ENCODE results near the gene ARID1B. TPM values are rescaled to one million over a fixed set of nuclear protein-coding genes. Genes with fewer than 3 reads are reported as not detected.

The ARID1B gene
- total RNA-seq, 1 experiment from 2014 or later, result 35.6 TPM

DNA sequence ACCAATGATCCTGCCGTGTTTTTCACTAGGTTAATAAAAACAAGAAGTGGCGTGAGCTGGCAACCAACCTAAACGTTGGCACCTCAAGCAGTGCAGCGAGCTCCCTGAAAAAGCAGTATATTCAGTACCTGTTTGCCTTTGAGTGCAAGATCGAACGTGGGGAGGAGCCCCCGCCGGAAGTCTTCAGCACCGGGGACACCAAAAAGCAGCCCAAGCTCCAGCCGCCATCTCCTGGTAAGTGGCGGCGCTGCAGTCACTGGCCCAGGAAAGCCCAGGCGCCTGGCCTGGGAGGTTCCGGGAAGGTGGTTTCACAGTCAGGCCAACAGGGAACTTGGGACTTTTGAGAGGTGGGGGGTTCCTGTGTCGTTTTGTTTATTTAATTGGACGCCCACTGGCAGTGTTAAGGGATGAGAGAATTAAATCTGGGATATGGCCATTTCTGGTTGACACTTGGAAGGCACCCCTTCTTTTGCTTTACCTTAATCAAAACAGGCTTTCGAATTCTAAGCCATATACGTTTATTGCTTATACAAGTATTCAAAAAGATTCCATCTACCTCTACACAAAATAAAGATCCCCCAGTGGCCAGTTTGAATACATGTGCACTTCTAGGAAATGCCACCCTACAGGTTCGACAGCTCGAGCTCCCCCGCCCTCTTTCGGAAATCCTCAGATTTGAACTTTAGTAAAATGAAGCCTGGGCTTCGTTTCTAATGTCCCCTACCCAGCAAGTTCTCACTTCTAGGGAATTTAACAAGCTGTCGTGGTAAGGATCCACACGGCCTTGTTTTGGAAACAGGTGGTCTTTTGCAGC is 407.2 kb downstream of the ARID1B start:
- H3K27ac ChIP-seq (ENCODE audit: low read depth, low read length), result no peak overlapping the region
- no TSS peak for BruUV-seq (replicated peaks)
- H4K20me1 ChIP-seq (ENCODE audit: insufficient read depth), result no peaks in the 10 kb centered on the region
- no peak overlapping the region for H2AFZ ChIP-seq (ENCODE audit: low read depth, low read length, poor library complexity, severe bottlenecking)
- intact Hi-C loops (cut with micrococcal nuclease), result loop anchor here (1.0 to 10.0 kb wide), 6 partner anchors 46 to 1857 kb away; partner anchors contain the start of gene ARID1B
- peak overlapping the region; percentile 8; the same call in 1 of the 2 replicates for H3K4me2 ChIP-seq (ENCODE audit: low read length)
- no peaks in the 10 kb centered on the region for H3K79me2 ChIP-seq (ENCODE audit: insufficient read depth, low read length)
- H3K9me3 ChIP-seq (ENCODE audit: control insufficient read depth in 1 of 2, insufficient read depth in 1 of 2, low read depth in 1 of 2, low read length in 2 of 2), result no peaks in the 10 kb centered on the region
- POLR2A ChIA-PET, result no interaction called here
- ATAC-seq (peak; percentile 93), DNase-seq (ENCODE audit: low read depth, low spot score) (peak; percentile 16)
- CTCF ChIA-PET, result interaction anchor here (0.5 to 1.6 kb wide), 4 partner anchors 10 to 428 kb away, joined by 3 to 6 read pairs (median 4); no protein-coding TSS in a partner anchor
- H3K4me3 ChIP-seq (replicated peaks in 1 of 2; ENCODE audit: low read depth in 1 of 2, low read length in 2 of 2), result no peak overlapping the region
- no peak overlapping the region for H3K9ac ChIP-seq (ENCODE audit: low read length)
- H3K4me1 ChIP-seq (ENCODE audit: control insufficient read depth in 1 of 2, insufficient read depth in 2 of 2, low read length in 2 of 2), result peaks cover 12 to 23% of the 10 kb centered on the region in 2 experiments; a peak in 3 of 4 replicates
- RAD21 ChIA-PET (ENCODE audit: low non-redundant PET in 1 of 2, low total read pairs in 2 of 2, uncharacterized antibody in 2 of 2, unreplicated experiment in 2 of 2), result no interaction called here
- no peaks in the 10 kb centered on the region for H3K9me2 ChIP-seq (ENCODE audit: insufficient read depth)
- TF ChIP-seq ZNF274 (IDR thresholded peaks at IDR 0.05; ENCODE audit: low read depth, low read length) (no peak), EZH2phosphoT487 (IDR thresholded peaks at IDR 0.05; ENCODE audit: borderline replicate concordance) (no peak), EGR1 (IDR thresholded peaks at IDR 0.05; ENCODE audit: low read depth) (no peak), SIN3A (IDR thresholded peaks at IDR 0.05; ENCODE audit: low read depth) (no peak), RAD21 (IDR thresholded peaks at IDR 0.05; ENCODE audit: low read depth) (peak; percentile 94)
- TF ChIP-seq, protein P1, sequence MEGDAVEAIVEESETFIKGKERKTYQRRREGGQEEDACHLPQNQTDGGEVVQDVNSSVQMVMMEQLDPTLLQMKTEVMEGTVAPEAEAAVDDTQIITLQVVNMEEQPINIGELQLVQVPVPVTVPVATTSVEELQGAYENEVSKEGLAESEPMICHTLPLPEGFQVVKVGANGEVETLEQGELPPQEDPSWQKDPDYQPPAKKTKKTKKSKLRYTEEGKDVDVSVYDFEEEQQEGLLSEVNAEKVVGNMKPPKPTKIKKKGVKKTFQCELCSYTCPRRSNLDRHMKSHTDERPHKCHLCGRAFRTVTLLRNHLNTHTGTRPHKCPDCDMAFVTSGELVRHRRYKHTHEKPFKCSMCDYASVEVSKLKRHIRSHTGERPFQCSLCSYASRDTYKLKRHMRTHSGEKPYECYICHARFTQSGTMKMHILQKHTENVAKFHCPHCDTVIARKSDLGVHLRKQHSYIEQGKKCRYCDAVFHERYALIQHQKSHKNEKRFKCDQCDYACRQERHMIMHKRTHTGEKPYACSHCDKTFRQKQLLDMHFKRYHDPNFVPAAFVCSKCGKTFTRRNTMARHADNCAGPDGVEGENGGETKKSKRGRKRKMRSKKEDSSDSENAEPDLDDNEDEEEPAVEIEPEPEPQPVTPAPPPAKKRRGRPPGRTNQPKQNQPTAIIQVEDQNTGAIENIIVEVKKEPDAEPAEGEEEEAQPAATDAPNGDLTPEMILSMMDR (IDR thresholded peaks at IDR 0.05 in 2 of 3, conservative IDR thresholded peaks at IDR 0.05 in 1 of 3; ENCODE audit: borderline replicate concordance in 1 of 3, insufficient read depth in 1 of 3, low read depth in 2 of 3, low read length in 2 of 3), result peak; percentile 84 to 94 (median 93)
- no peaks in the 10 kb centered on the region for H3K27me3 ChIP-seq (ENCODE audit: insufficient read depth, low read length)
- no peaks in the 10 kb centered on the region for H3K36me3 ChIP-seq (ENCODE audit: control insufficient read depth in 1 of 2, insufficient read depth in 2 of 2, low read length in 2 of 2)
